AG04450 (cell line): Measurements from ENCODE around the gene CIB4. TPM values are rescaled to one million over a fixed set of nuclear protein-coding genes. Genes with fewer than 3 reads are reported as not detected.

Experiments
- CTCF ChIA-PET: fragments of 300-600, 350-600 bp; formaldehyde crosslinking; extraction: SDS; loops from one replicate; lab custom pipeline; 2022; ENCODE audit warnings: antibody characterized with exemption, inconsistent platforms; lab: Charles Lee
- POLR2A ChIA-PET: fragments of 350-600 bp; formaldehyde crosslinking; extraction: SDS; loops from one replicate; lab custom pipeline; 2021; ENCODE audit warnings: antibody characterized with exemption, inconsistent platforms; lab: Yijun Ruan, JAX
- DNase-seq: peaks from one replicate; pipeline ENCODE4 v3.0.0-alpha.2; 2011; ENCODE audit warnings: low read depth, low spot score
- H3K27ac ChIP-seq: one replicate; pipeline ENCODE4 v1.5.1; 2012; ENCODE audit warnings: low read depth, low read length, control low read depth
- H3K27me3 ChIP-seq: one replicate; pipeline ENCODE4 v1.6.0; 2012; ENCODE audit warnings: low read length; ENCODE audit not compliant: control insufficient read depth, insufficient read depth
- H3K4me3 ChIP-seq: 2 replicates; pipeline ENCODE4 v1.5.1; 2011; ENCODE audit warnings: mild to moderate bottlenecking, low read depth, low read length, control low read depth
- H3K9me3 ChIP-seq: 2 replicates; pipeline ENCODE4 v1.5.1; 2012; ENCODE audit warnings: low read length; ENCODE audit not compliant: control insufficient read depth, insufficient read depth
- CTCF ChIP-seq: IDR thresholded peaks from 2 replicates; pipeline ENCODE4 v1.5.1; 2011; ENCODE audit warnings: low read depth, low read length, control low read depth, inconsistent platforms
- polyA plus RNA-seq: library from polyadenylated mRNA; depleted of rRNA; stranded (reverse); fragments of >200 nt; gene quantifications from 2 replicates; pipeline ENCODE4 v1.2.3, GENCODE V29; 2011

CIB4 gene
- polyA plus RNA-seq, 1 experiment: not detected

- Histone ChIP-seq H3K9me3 (no peaks in the 10 kb centered on the region), H3K27ac (no peak overlapping the region), H3K4me3 (no peak overlapping the region), H3K27me3 (peaks cover 64% of the 10 kb centered on the region)
- TF ChIP-seq CTCF: no peak
- POLR2A ChIA-PET: no interaction called here
- CTCF ChIA-PET: interaction anchor here (1.3 kb wide), 1 partner anchor 107 kb away, joined by 3 read pairs; no protein-coding TSS in a partner anchor
- no peak for DNase-seq
These were observed 44.2 kb upstream of the CIB4 start for GRCh38 chr2:26685341-26685740.

- Histone ChIP-seq H3K27ac (no peak overlapping the region), H3K4me3 (no peak overlapping the region), H3K9me3 (no peaks in the 10 kb centered on the region), H3K27me3 (peaks cover 71% of the 10 kb centered on the region)
- no peak for DNase-seq
- ChIA-PET POLR2A (no interaction called here), CTCF (no interaction called here)
- TF ChIP-seq CTCF: no peak
These were observed 42.4 kb upstream of the CIB4 start for GRCh38 chr2:26683583-26683982.

- no peak for DNase-seq
- TF ChIP-seq CTCF: no peak
- peaks cover 63% of the 10 kb centered on the region for H3K27me3 ChIP-seq
- H3K4me3 ChIP-seq: no peak overlapping the region
- ChIA-PET CTCF (no interaction called here), POLR2A (no interaction called here)
- H3K27ac ChIP-seq: no peak overlapping the region
- no peaks in the 10 kb centered on the region; the same call in 1 of the 2 replicates for H3K9me3 ChIP-seq
These were observed 41.0 kb upstream of the CIB4 start for GRCh38 chr2:26682155-26682554.

- no peak for DNase-seq
- Histone ChIP-seq H3K9me3 (no peaks in the 10 kb centered on the region; the same call in 1 of the 2 replicates), H3K4me3 (no peak overlapping the region), H3K27ac (no peak overlapping the region), H3K27me3 (peaks cover 59% of the 10 kb centered on the region)
- no peak for TF ChIP-seq CTCF
- ChIA-PET CTCF (no interaction called here), POLR2A (no interaction called here)
These were observed 40.5 kb upstream of the CIB4 start for GRCh38 chr2:26681656-26682055.

GRCh38 chr2:26679867-26680266 is 38.7 kb upstream of the CIB4 start:
- H3K27me3 ChIP-seq: peaks cover 46% of the 10 kb centered on the region
- CTCF ChIA-PET: no interaction called here

More at GRCh38 chr2:26679867-26680266, 38.7 kb upstream of the CIB4 start:
- Histone ChIP-seq H3K27ac (no peak overlapping the region), H3K9me3 (no peaks in the 10 kb centered on the region; the same call in 1 of the 2 replicates), H3K4me3 (no peak overlapping the region)
- POLR2A ChIA-PET: no interaction called here
- no peak for DNase-seq
- TF ChIP-seq CTCF: no peak
